Mesenchymal stem cell (in vitro differentiated cells and primary cell): ENCODE results near the gene ZNRD2.

ENCODE experiments used
- DNase-seq: peaks from one replicate; pipeline ENCODE4 v3.0.0-alpha.2; 2013
- H2AFZ ChIP-seq: one replicate; pipeline ENCODE4 v1.6.1; 2013; ENCODE audit warnings: low read depth, mild to moderate bottlenecking, control low read depth, inconsistent platforms, low read length, moderate library complexity
- H2AK5ac ChIP-seq: 2 replicates; pipeline ENCODE4 v1.6.1; 2013; ENCODE audit warnings: low read length, moderate library complexity, mild to moderate bottlenecking, inconsistent platforms; ENCODE audit not compliant: severe bottlenecking
- H2BK120ac ChIP-seq: one replicate; pipeline ENCODE4 v1.6.1; 2013; ENCODE audit warnings: low read depth, mild to moderate bottlenecking, inconsistent platforms, low read length, moderate library complexity
- H2BK12ac ChIP-seq, 2 experiments: one replicate each; pipeline ENCODE4 v1.6.1; 2013; ENCODE audit warnings: inconsistent platforms in 2 of 2, low read length in 2 of 2, mild to moderate bottlenecking in 2 of 2, moderate library complexity in 2 of 2, control low read depth in 1 of 2
- H2BK15ac ChIP-seq: one replicate; pipeline ENCODE4 v1.6.1; 2013; ENCODE audit warnings: mild to moderate bottlenecking, low read depth, inconsistent platforms; ENCODE audit not compliant: poor library complexity, severe bottlenecking
- H2BK5ac ChIP-seq: 2 replicates; pipeline ENCODE4 v1.6.1; 2013; ENCODE audit warnings: low read depth, mild to moderate bottlenecking, low read length, control low read depth, inconsistent platforms; ENCODE audit not compliant: poor library complexity, severe bottlenecking
- H3K14ac ChIP-seq, 2 experiments: one replicate each; pipeline ENCODE4 v1.6.1; 2013; ENCODE audit warnings: inconsistent platforms in 2 of 2, low read length in 2 of 2, control low read depth in 1 of 2, mild to moderate bottlenecking in 1 of 2, moderate library complexity in 1 of 2
- H3K18ac ChIP-seq, 2 experiments: one replicate each; pipeline ENCODE4 v1.6.1; 2013; ENCODE audit warnings: inconsistent platforms in 2 of 2, low read length in 2 of 2, control low read depth in 1 of 2, low read depth in 1 of 2, mild to moderate bottlenecking in 1 of 2
- H3K23ac ChIP-seq, 2 experiments: one replicate each; pipeline ENCODE4 v1.6.1; 2013; ENCODE audit warnings: inconsistent platforms in 2 of 2, low read length in 2 of 2, mild to moderate bottlenecking in 2 of 2, moderate library complexity in 2 of 2, control low read depth in 1 of 2
- H3K27ac ChIP-seq: 2 replicates; pipeline ENCODE4 v1.5.1; 2013; ENCODE audit warnings: mild to moderate bottlenecking, moderate library complexity, low read length, control low read depth, inconsistent platforms; ENCODE audit not compliant: poor library complexity, severe bottlenecking
- H3K27me3 ChIP-seq, 2 experiments: 2 replicates each; pipeline versions ENCODE4 v1.6.1 to v1.7.0; 2013; ENCODE audit warnings: low read length in 2 of 2, mild to moderate bottlenecking in 2 of 2, moderate library complexity in 2 of 2, control low read depth in 1 of 2, inconsistent platforms in 1 of 2; ENCODE audit not compliant: control insufficient read depth in 1 of 2, insufficient read depth in 1 of 2
- H3K36me3 ChIP-seq, 2 experiments: 2 replicates each; pipeline versions ENCODE4 v1.6.1 to v1.7.0; 2013; ENCODE audit warnings: low read length in 2 of 2, control low read depth in 1 of 2, inconsistent platforms in 1 of 2, low read depth in 1 of 2, mild to moderate bottlenecking in 1 of 2; ENCODE audit not compliant: insufficient read depth in 2 of 2, control insufficient read depth in 1 of 2
- H3K4ac ChIP-seq, 2 experiments: one replicate each; pipeline ENCODE4 v1.6.1; 2013; ENCODE audit warnings: inconsistent platforms in 2 of 2, low read length in 2 of 2, mild to moderate bottlenecking in 2 of 2, moderate library complexity in 2 of 2, control low read depth in 1 of 2, low read depth in 1 of 2
- H3K4me1 ChIP-seq: 2 replicates; pipeline ENCODE4 v1.6.1; 2013; ENCODE audit warnings: low read depth, low read length, control low read depth; ENCODE audit not compliant: control insufficient read depth, insufficient read depth
- H3K4me2 ChIP-seq: 2 replicates; pipeline ENCODE4 v1.6.1; 2013; ENCODE audit warnings: low read length, mild to moderate bottlenecking, inconsistent platforms; ENCODE audit not compliant: poor library complexity, severe bottlenecking
- H3K4me3 ChIP-seq, 2 experiments: 2 replicates each; pipeline versions ENCODE4 v1.5.1 to v1.7.0; 2013; ENCODE audit warnings: low read length in 2 of 2, mild to moderate bottlenecking in 2 of 2, control low read depth in 1 of 2, low read depth in 1 of 2; ENCODE audit not compliant: insufficient read depth in 1 of 2
- H3K79me1 ChIP-seq: replicated peaks from 2 replicates; pipeline ENCODE4 v1.6.1; 2013; ENCODE audit warnings: mild to moderate bottlenecking, control low read depth, low read length, inconsistent platforms; ENCODE audit not compliant: poor library complexity, severe bottlenecking
- H3K9ac ChIP-seq: 2 replicates; pipeline ENCODE4 v1.7.0; 2013; ENCODE audit warnings: mild to moderate bottlenecking, low read length, moderate library complexity
- H3K9me3 ChIP-seq: 2 replicates; pipeline ENCODE4 v1.7.0; 2013; ENCODE audit warnings: mild to moderate bottlenecking, low read length; ENCODE audit not compliant: control insufficient read depth
- H4K8ac ChIP-seq: one replicate; pipeline ENCODE4 v1.6.1; 2013; ENCODE audit warnings: inconsistent platforms, mild to moderate bottlenecking, low read length, moderate library complexity
- H4K91ac ChIP-seq: one replicate; pipeline ENCODE4 v1.6.1; 2013; ENCODE audit warnings: mild to moderate bottlenecking, low read length, inconsistent platforms
- WGBS: methylation state at CpG from one replicate; pipeline ENCODE4 v1.1.7; 2013; ENCODE audit warnings: mixed read lengths; 5-methylcytosine and 5-hydroxymethylcytosine counted together

The ZNRD2 gene

DNA sequence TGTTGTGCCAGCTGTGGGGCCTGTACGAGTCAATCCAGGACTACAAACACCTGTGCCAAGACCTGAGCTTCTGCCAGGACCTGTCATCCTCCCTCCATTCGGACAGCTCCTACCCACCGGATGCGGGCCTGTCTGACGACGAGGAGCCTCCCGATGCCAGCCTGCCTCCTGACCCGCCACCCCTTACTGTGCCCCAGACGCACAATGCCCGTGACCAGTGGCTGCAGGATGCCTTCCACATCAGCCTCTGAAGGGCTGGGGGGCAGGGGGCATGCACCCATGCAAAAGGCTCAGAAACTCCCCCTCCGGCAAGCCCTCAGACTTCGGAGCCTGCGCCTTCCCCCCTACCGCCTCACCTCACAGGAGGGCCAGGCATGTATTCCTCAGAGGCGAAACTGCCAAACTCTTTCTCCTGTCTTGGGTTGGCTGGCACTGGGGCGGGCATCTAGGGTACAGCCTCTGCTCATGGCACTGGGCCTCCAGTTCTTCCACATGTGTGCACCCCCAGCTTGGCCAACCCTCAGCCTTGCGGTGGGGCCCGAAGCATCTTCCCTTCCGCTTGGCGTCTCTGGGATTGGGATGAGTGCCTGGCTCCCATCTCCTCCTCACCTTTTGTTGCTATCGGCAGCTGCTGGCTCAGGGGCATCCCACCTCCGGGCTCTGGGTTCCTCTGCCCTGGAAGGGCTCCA, 3.3 kb downstream of the ZNRD2 start:
- 78% methylated on average over 22 of the region's 22 CpGs for WGBS
- Histone ChIP-seq H3K9ac (peak overlapping the region; percentile 96), H3K27me3 (no peaks in the 10 kb centered on the region), H2AK5ac (no peak overlapping the region), H2BK15ac (no peak overlapping the region), H3K4ac (peak overlapping the region in 1 of 2 experiments; percentile 46), H3K36me3 (peaks cover 2 to 12% of the 10 kb centered on the region in 2 experiments), H3K4me3 (peak overlapping the region; percentile 45 to 99), H3K18ac (peak overlapping the region in 1 of 2 experiments; percentile 49), H2BK120ac (no peak overlapping the region), H3K27ac (peak overlapping the region; percentile 13), H3K9me3 (no peaks in the 10 kb centered on the region), H3K14ac (no peak overlapping the region), H2BK5ac (no peak overlapping the region), H2BK12ac (peak overlapping the region; percentile 7 to 24), H3K23ac (peak overlapping the region in 1 of 2 experiments; percentile 60), H4K91ac (peak overlapping the region; percentile 47), H3K4me1 (peaks cover 61% of the 10 kb centered on the region), H3K4me2 (peak overlapping the region; percentile 87), H4K8ac (no peak overlapping the region), H3K79me1 (peaks cover 14% of the 10 kb centered on the region), H2AFZ (no peak overlapping the region)
- no peak for DNase-seq

GRCh38 chr11:65574109-65574810, 4.0 kb downstream of the ZNRD2 start:
- peak overlapping the region in 1 of 2 experiments; percentile 94 for H3K23ac ChIP-seq
- peak overlapping the region; percentile 96 for H3K9ac ChIP-seq
- peaks cover 5 to 17% of the 10 kb centered on the region in 2 experiments for H3K36me3 ChIP-seq
- H3K4me3 ChIP-seq, result peak overlapping the region; percentile 41 to 99
- H2BK15ac ChIP-seq, result no peak overlapping the region
- no peaks in the 10 kb centered on the region for H3K9me3 ChIP-seq
- peak overlapping the region; percentile 5 for H2AFZ ChIP-seq
- H4K91ac ChIP-seq, result no peak overlapping the region
- 2% methylated on average over 42 of the region's 67 CpGs for WGBS
- H3K18ac ChIP-seq, result peak overlapping the region; percentile 34 to 96
- DNase-seq, result peak; percentile 98
- H2BK12ac ChIP-seq, result peak overlapping the region in 1 of 2 experiments; percentile 97
- H3K27me3 ChIP-seq, result no peaks in the 10 kb centered on the region
- H3K4ac ChIP-seq, result peak overlapping the region; percentile 58 to 90
- H2BK120ac ChIP-seq, result peak overlapping the region; percentile 45
- H2AK5ac ChIP-seq, result no peak overlapping the region
- H4K8ac ChIP-seq, result no peak overlapping the region
- H2BK5ac ChIP-seq, result no peak overlapping the region
- no peak overlapping the region for H3K14ac ChIP-seq
- peaks cover 56% of the 10 kb centered on the region for H3K4me1 ChIP-seq
- peak overlapping the region; percentile 89 for H3K27ac ChIP-seq
- H3K4me2 ChIP-seq, result peak overlapping the region; percentile 87
- peaks cover 20% of the 10 kb centered on the region for H3K79me1 ChIP-seq

DNA sequence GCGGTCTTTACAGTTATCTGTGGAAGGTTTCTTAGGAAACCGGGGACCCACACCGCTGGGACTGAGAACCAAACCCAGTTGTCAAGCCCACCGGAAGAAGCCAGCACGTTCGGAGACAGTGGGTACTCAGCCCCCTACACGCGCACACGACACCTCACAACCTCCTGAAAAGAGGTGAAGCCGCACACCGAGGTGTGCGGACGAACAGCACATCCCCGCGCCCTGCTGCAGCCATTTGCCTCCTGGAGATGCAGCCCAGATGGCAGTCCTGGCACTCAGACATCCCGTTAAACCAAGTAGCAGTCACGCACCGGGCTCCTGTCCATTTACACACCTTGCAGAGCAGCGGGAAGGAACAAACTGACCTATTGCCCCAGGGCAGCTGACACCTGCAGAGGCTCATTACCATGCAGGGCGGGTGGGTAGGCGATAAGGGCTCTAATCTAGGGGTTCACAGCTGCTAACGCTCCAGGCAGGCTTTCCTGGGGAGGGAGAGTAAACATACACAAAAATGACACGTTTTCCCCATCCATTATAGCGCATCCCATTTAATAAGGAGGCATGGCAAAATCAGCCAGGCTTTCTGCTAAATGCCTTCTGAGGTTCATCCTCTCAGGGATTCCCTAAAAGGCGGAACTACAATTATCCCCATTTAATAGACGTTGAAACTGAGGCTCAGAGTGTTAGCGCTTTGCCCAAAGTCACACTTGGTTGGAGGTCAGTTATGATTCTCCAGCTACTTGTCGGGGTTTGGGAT, 4.7 kb downstream of the ZNRD2 start:
- H2AK5ac ChIP-seq, result peak overlapping the region; percentile 35
- H2BK15ac ChIP-seq, result peak overlapping the region; percentile 96
- H3K23ac ChIP-seq, result peak overlapping the region in 1 of 2 experiments; percentile 94
- peak overlapping the region; percentile 91 for H4K8ac ChIP-seq
- peaks cover 54% of the 10 kb centered on the region for H3K4me1 ChIP-seq
- H3K27me3 ChIP-seq, result no peaks in the 10 kb centered on the region
- no peaks in the 10 kb centered on the region for H3K9me3 ChIP-seq
- peak; percentile 70 for DNase-seq
- H3K9ac ChIP-seq, result peak overlapping the region; percentile 89
- WGBS, result 12% methylated on average over 27 of the region's 28 CpGs
- peaks cover 26% of the 10 kb centered on the region for H3K79me1 ChIP-seq
- H4K91ac ChIP-seq, result peak overlapping the region; percentile 90
- peaks cover 12 to 24% of the 10 kb centered on the region in 2 experiments for H3K36me3 ChIP-seq
- peak overlapping the region; percentile 45 for H2BK120ac ChIP-seq
- H2AFZ ChIP-seq, result peak overlapping the region; percentile 5
- peak overlapping the region; percentile 74 to 89 for H3K4me3 ChIP-seq
- peak overlapping the region; percentile 94 to 97 for H2BK12ac ChIP-seq
- H3K18ac ChIP-seq, result peak overlapping the region; percentile 95 to 96
- peak overlapping the region; percentile 58 to 90 for H3K4ac ChIP-seq
- peak overlapping the region; percentile 78 for H3K4me2 ChIP-seq
- H2BK5ac ChIP-seq, result no peak overlapping the region
- peak overlapping the region; percentile 89 for H3K27ac ChIP-seq
- H3K14ac ChIP-seq, result peak overlapping the region in 1 of 2 experiments; percentile 68
